ENCODE data around the gene HOXB6. TPM values are rescaled to one million over a fixed set of nuclear protein-coding genes. Genes with fewer than 3 reads are reported as not detected.

Gene HOXB6
- total RNA-seq, 1 donor from 2014 or later, result 1.9 TPM

- H3K27ac Mint-ChIP-seq (ENCODE audit: unreplicated experiment), result no peak overlapping the region
Measured at GRCh38 chr17:48590607-48591161, 14.1 kb downstream of the HOXB6 start.

DNA sequence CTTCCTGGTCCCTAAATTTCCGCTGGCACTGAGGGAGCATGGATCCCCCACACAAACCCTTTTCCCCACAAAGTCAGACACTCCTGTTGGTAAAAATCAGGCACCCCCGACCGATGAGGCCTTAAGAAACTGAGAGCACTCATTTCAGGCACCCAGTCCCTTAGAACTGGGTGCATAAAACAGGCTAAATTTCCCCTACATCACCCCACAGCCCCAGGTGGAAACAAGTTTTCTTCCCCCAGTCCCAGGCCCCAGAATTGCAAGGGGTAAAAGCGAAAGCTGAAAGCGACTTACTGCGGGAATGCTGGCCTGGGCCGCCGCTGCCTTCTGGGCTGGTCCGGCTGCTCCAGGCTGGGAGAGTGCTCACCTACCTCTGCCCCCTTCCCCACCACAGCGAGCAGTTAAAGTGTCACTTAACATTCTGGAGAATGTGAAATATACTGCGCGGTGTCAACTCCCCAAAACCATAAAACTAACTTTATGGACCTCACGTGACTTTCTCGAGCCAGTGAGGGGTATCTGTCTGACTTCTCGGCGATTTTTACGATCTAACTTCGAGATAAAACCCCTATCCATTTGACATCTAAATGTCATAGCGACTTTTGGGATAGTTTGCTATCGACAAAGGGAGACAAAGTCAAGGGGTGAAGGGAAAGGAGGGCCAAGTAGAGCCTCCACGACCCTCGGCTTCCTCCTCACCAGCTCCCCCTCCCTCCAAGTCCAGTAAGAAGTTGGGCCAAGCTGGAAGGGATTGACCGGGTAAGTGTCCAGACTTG, 14.8 kb downstream of the HOXB6 start, which contains the start of gene HOXB3:
Gene HOXB3, minus strand, starts transcription at position 411 of the 776 bp plus-strand sequence. CDS start 37,767 bp downstream, outside the sequence.
- Mint-ChIP-seq H3K27ac (ENCODE audit: unreplicated experiment) (no peak within 1 kb of the TSS), H3K9me3 (ENCODE audit: unreplicated experiment) (no peaks in the 10 kb centered on the region), H3K36me3 (ENCODE audit: low read depth, unreplicated experiment) (no peaks in the 10 kb centered on the region), H3K4me3 (ENCODE audit: unreplicated experiment) (peak within 1 kb of the TSS; percentile 71), H3K4me1 (ENCODE audit: unreplicated experiment) (peaks cover 65% of the 10 kb centered on the region), H3K27me3 (ENCODE audit: unreplicated experiment) (peaks cover 45% of the 10 kb centered on the region)
- DNase-seq (ENCODE audit: low spot score), result no peak
- TF ChIP-seq, protein P1, sequence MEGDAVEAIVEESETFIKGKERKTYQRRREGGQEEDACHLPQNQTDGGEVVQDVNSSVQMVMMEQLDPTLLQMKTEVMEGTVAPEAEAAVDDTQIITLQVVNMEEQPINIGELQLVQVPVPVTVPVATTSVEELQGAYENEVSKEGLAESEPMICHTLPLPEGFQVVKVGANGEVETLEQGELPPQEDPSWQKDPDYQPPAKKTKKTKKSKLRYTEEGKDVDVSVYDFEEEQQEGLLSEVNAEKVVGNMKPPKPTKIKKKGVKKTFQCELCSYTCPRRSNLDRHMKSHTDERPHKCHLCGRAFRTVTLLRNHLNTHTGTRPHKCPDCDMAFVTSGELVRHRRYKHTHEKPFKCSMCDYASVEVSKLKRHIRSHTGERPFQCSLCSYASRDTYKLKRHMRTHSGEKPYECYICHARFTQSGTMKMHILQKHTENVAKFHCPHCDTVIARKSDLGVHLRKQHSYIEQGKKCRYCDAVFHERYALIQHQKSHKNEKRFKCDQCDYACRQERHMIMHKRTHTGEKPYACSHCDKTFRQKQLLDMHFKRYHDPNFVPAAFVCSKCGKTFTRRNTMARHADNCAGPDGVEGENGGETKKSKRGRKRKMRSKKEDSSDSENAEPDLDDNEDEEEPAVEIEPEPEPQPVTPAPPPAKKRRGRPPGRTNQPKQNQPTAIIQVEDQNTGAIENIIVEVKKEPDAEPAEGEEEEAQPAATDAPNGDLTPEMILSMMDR (IDR thresholded peaks at IDR 0.05; ENCODE audit: unreplicated experiment), result no peak

More at GRCh38 chr17:48590607-48591161, 14.1 kb downstream of the HOXB6 start:
- TF ChIP-seq, protein P1 (IDR thresholded peaks at IDR 0.05; ENCODE audit: unreplicated experiment), result no peak
- Mint-ChIP-seq H3K36me3 (ENCODE audit: low read depth, unreplicated experiment) (no peaks in the 10 kb centered on the region), H3K9me3 (ENCODE audit: unreplicated experiment) (no peaks in the 10 kb centered on the region), H3K4me1 (ENCODE audit: unreplicated experiment) (peaks cover 67% of the 10 kb centered on the region), H3K4me3 (ENCODE audit: unreplicated experiment) (no peak overlapping the region), H3K27me3 (ENCODE audit: unreplicated experiment) (peaks cover 46% of the 10 kb centered on the region)
- no peak for DNase-seq (ENCODE audit: low spot score)

GRCh38 chr17:48589060-48589830, 15.5 kb downstream of the HOXB6 start:
- Mint-ChIP-seq H3K27me3 (ENCODE audit: unreplicated experiment) (peaks cover 51% of the 10 kb centered on the region), H3K36me3 (ENCODE audit: low read depth, unreplicated experiment) (no peaks in the 10 kb centered on the region), H3K4me1 (ENCODE audit: unreplicated experiment) (peaks cover 61% of the 10 kb centered on the region), H3K9me3 (ENCODE audit: unreplicated experiment) (no peaks in the 10 kb centered on the region), H3K4me3 (ENCODE audit: unreplicated experiment) (peak overlapping the region; percentile 71), H3K27ac (ENCODE audit: unreplicated experiment) (no peak overlapping the region)
- no peak for DNase-seq (ENCODE audit: low spot score)
- TF ChIP-seq, protein P1 (IDR thresholded peaks at IDR 0.05; ENCODE audit: unreplicated experiment), result no peak

DNA sequence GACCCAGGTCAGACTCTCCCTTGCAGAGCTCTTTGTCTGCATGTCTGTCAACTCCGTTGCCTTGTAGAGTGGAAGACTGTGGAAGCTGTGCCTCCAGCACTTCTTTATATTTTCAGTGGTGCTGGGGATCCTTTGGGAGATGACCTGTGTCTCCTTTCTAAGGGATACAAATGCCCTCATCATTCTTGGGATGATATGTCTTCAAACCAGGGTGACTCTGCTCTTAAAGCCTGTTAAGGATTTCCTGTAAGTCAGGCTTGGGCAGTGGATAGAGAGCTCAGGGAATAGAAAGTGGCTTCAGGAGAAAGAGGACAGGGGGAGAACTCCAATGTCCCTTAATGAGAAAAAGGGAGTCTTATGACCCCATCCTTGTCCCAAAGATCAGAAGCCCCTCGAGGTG, 16.3 kb downstream of the HOXB6 start:
- TF ChIP-seq, protein P1 (IDR thresholded peaks at IDR 0.05; ENCODE audit: unreplicated experiment), result no peak
- Mint-ChIP-seq H3K36me3 (ENCODE audit: low read depth, unreplicated experiment) (no peaks in the 10 kb centered on the region), H3K27ac (ENCODE audit: unreplicated experiment) (no peak overlapping the region), H3K9me3 (ENCODE audit: unreplicated experiment) (no peaks in the 10 kb centered on the region), H3K27me3 (ENCODE audit: unreplicated experiment) (peaks cover 55% of the 10 kb centered on the region), H3K4me1 (ENCODE audit: unreplicated experiment) (peaks cover 58% of the 10 kb centered on the region), H3K4me3 (ENCODE audit: unreplicated experiment) (no peak overlapping the region)
- no peak for DNase-seq (ENCODE audit: low spot score)

Measured in endothelial cell (in vitro differentiated cells).